Caco-2 (cell line): ENCODE measurements around the gene MDH1. TPM values are rescaled to one million over a fixed set of nuclear protein-coding genes. Genes with fewer than 3 reads are reported as not detected.

Source experiments
- BruUV-seq: library from RNA; stranded (reverse); fragments of 400-500 nt; replicated peaks from 2 replicates; lab custom pipeline; 2021; lab: Mats Ljungman, UMichigan
- CTCF ChIA-PET: fragments of 300-600 bp; sonication (Branson Sonifier 250); formaldehyde crosslinking; loops from one replicate; lab custom pipeline; 2022; ENCODE audit warnings: antibody characterized with exemption; lab: Charles Lee
- POLR2A ChIA-PET: fragments of 300-600 bp; sonication (Branson Sonifier 250); formaldehyde crosslinking; loops from one replicate; lab custom pipeline; 2022; ENCODE audit warnings: antibody characterized with exemption; lab: Charles Lee
- DNase-seq, 2 experiments: peaks; one replicate each; pipeline versions ENCODE4 v3.0.0 to v3.0.0-alpha.2; 2020 to 2022
- H3K27me3 ChIP-seq: replicated peaks from 2 replicates; pipeline ENCODE4 v1.6.0; 2011; ENCODE audit warnings: low read length; ENCODE audit not compliant: control insufficient read depth, insufficient read depth
- H3K36me3 ChIP-seq: 2 replicates; pipeline ENCODE4 v1.5.1; 2011; ENCODE audit warnings: low read length; ENCODE audit not compliant: control insufficient read depth, insufficient read depth
- H3K4me1 ChIP-seq: fragments of 250-450 bp; sonication (Bioruptor Pico); 2 replicates; pipeline ENCODE4 v1.5.1; 2020; ENCODE audit warnings: mild to moderate bottlenecking
- H3K4me3 ChIP-seq: 2 replicates; pipeline ENCODE4 v1.5.1; 2011; ENCODE audit warnings: low read depth, mild to moderate bottlenecking, control low read depth, low read length
- H3K9me3 ChIP-seq: fragments of 250-450 bp; sonication (Bioruptor Pico); 2 replicates; pipeline ENCODE4 v1.5.1; 2020; ENCODE audit warnings: mild to moderate bottlenecking, moderate library complexity
- H3K27ac Mint-ChIP-seq: one replicate; pipeline ENCODE4 v1.8.0; 2022; ENCODE audit warnings: mixed read lengths; ENCODE audit not compliant: unreplicated experiment
- H3K27me3 Mint-ChIP-seq: one replicate; pipeline ENCODE4 v1.8.0; 2022; ENCODE audit warnings: mixed read lengths; ENCODE audit not compliant: insufficient read depth, unreplicated experiment
- H3K36me3 Mint-ChIP-seq: one replicate; pipeline ENCODE4 v1.8.0; 2022; ENCODE audit warnings: mild to moderate bottlenecking, mixed read lengths; ENCODE audit not compliant: insufficient read depth, unreplicated experiment
- H3K4me1 Mint-ChIP-seq: one replicate; pipeline ENCODE4 v1.8.0; 2022; ENCODE audit warnings: low read depth, mixed read lengths; ENCODE audit not compliant: unreplicated experiment
- H3K4me3 Mint-ChIP-seq: one replicate; pipeline ENCODE4 v1.8.0; 2022; ENCODE audit warnings: mild to moderate bottlenecking, moderate library complexity, mixed read lengths; ENCODE audit not compliant: unreplicated experiment
- H3K9me3 Mint-ChIP-seq: one replicate; pipeline ENCODE4 v1.8.0; 2022; ENCODE audit warnings: mixed read lengths; ENCODE audit not compliant: unreplicated experiment
- CTCF ChIP-seq, 2 experiments: fragments of 200-600 bp in 1 of 2; IDR thresholded peaks; 1 replicate in 1 of 2; 2 replicates in 1 of 2; pipeline versions ENCODE4 v1.5.1 to v1.8.0; 2011 to 2022; ENCODE audit warnings: antibody characterized with exemption in 1 of 2, control low read depth in 1 of 2, inconsistent platforms in 1 of 2, low read depth in 1 of 2, low read length in 1 of 2, mild to moderate bottlenecking in 1 of 2, moderate library complexity in 1 of 2; ENCODE audit not compliant: insufficient read depth in 1 of 2, severe bottlenecking in 1 of 2, unreplicated experiment in 1 of 2
- intact Hi-C: fragments of 100-400 bp; cut with micrococcal nuclease; formaldehyde crosslinking; loops from one replicate; pipeline ENCODE4 v1.10.0; 2022; ENCODE audit not compliant: unreplicated experiment
- total RNA-seq: library from RNA; stranded (reverse); gene quantifications from 2 replicates; pipeline ENCODE4 v1.2.3, GENCODE V29; 2022

The MDH1 gene
- total RNA-seq, 1 experiment from 2014 or later, result 159 TPM

GRCh38 chr2:63652652-63652985, 63.9 kb downstream of the MDH1 start:
- no peak for TF ChIP-seq CTCF (IDR thresholded peaks at IDR 0.05; ENCODE audit: insufficient read depth in 1 of 2, low read depth in 1 of 2, low read length in 1 of 2, severe bottlenecking in 1 of 2, unreplicated experiment in 1 of 2)
- Mint-ChIP-seq H3K27me3 (no peaks in the 10 kb centered on the region), H3K36me3 (no peaks in the 10 kb centered on the region), H3K4me1 (no peaks in the 10 kb centered on the region), H3K9me3 (peaks cover 22% of the 10 kb centered on the region), H3K4me3 (no peak overlapping the region), H3K27ac (no peak overlapping the region)
- no peak for DNase-seq
- CTCF ChIA-PET, result no interaction called here
- POLR2A ChIA-PET, result no interaction called here
- no TSS peak for BruUV-seq
- 0 out of 2 replicates have a peak, but pooled peaks cover 7% of the 10 kb centered on the region for H3K4me1 ChIP-seq
- H3K27me3 ChIP-seq, result no peaks in the 10 kb centered on the region
- intact Hi-C loops, result no loop called here
- no peak overlapping the region for H3K4me3 ChIP-seq
- H3K36me3 ChIP-seq, result no peaks in the 10 kb centered on the region
- no peaks in the 10 kb centered on the region for H3K9me3 ChIP-seq

- H3K27me3 ChIP-seq, result no peaks in the 10 kb centered on the region
- DNase-seq, result no peak
- ChIA-PET POLR2A (no interaction called here), CTCF (no interaction called here)
- no peaks in the 10 kb centered on the region for H3K36me3 Mint-ChIP-seq
- H3K4me3 ChIP-seq, result no peak overlapping the region
- H3K4me3 Mint-ChIP-seq, result no peak overlapping the region
- BruUV-seq, result no TSS peak
- H3K4me1 Mint-ChIP-seq, result peaks cover 7% of the 10 kb centered on the region
- H3K9me3 Mint-ChIP-seq, result peaks cover 22% of the 10 kb centered on the region
- no peak overlapping the region for H3K27ac Mint-ChIP-seq
- intact Hi-C loops, result no loop called here
- peaks cover 11% of the 10 kb centered on the region for H3K4me1 ChIP-seq
- no peaks in the 10 kb centered on the region for H3K9me3 ChIP-seq
- H3K36me3 ChIP-seq, result no peaks in the 10 kb centered on the region
- H3K27me3 Mint-ChIP-seq, result no peaks in the 10 kb centered on the region
- TF ChIP-seq CTCF (IDR thresholded peaks at IDR 0.05; ENCODE audit: insufficient read depth in 1 of 2, low read depth in 1 of 2, low read length in 1 of 2, severe bottlenecking in 1 of 2, unreplicated experiment in 1 of 2), result no peak
Observed at GRCh38 chr2:63654959-63655358, 66.2 kb downstream of the MDH1 start.

Other genes starting within 250 kb of the MDH1 start
- gene WDPCP, start 486 bp upstream of the MDH1 start, total RNA-seq, result 14.1 and 16.2 TPM in 2 replicates